Smooth muscle cell (in vitro differentiated cells): ENCODE measurements around the gene FSD1L. TPM values are rescaled to one million over a fixed set of nuclear protein-coding genes. Genes with fewer than 3 reads are reported as not detected.

Source experiments
- DNase-seq: peaks from one replicate; lab custom pipeline; 2025; ENCODE audit not compliant: unreplicated experiment; lab: John Stamatoyannopoulos, UW
- H2AFZ ChIP-seq: fragments of 200-600 bp; sonication (generic); 2 replicates; pipeline ENCODE4 v1.6.0; 2016; ENCODE audit warnings: antibody characterized with exemption, low read depth, mild to moderate bottlenecking
- H3F3A ChIP-seq: fragments of 200-600 bp; sonication (generic); 2 replicates; pipeline ENCODE4 v1.6.0; 2017; ENCODE audit warnings: antibody characterized with exemption, low read depth
- H3K27ac ChIP-seq: fragments of 200-600 bp; sonication (generic); 2 replicates; pipeline ENCODE4 v1.5.1; 2016; ENCODE audit warnings: low read depth, mild to moderate bottlenecking
- H3K27me3 ChIP-seq: fragments of 200-600 bp; sonication (generic); 2 replicates; pipeline ENCODE4 v1.6.1; 2016; ENCODE audit warnings: low read depth, mild to moderate bottlenecking
- H3K36me3 ChIP-seq: fragments of 200-600 bp; sonication (generic); 2 replicates; pipeline ENCODE4 v1.5.1; 2016; ENCODE audit warnings: low read depth
- H3K4me1 ChIP-seq: fragments of 200-600 bp; sonication (generic); 2 replicates; pipeline ENCODE4 v1.5.1; 2016; ENCODE audit warnings: low read depth
- H3K4me2 ChIP-seq: fragments of 200-600 bp; sonication (generic); 2 replicates; pipeline ENCODE4 v1.6.0; 2016; ENCODE audit warnings: mild to moderate bottlenecking
- H3K4me3 ChIP-seq: fragments of 200-600 bp; sonication (generic); 2 replicates; pipeline ENCODE4 v1.5.1; 2016; ENCODE audit warnings: mild to moderate bottlenecking
- H3K79me2 ChIP-seq: fragments of 200-600 bp; sonication (generic); 2 replicates; pipeline ENCODE4 v1.6.0; 2016; ENCODE audit warnings: low read depth, mild to moderate bottlenecking
- H3K9ac ChIP-seq: fragments of 200-600 bp; sonication (generic); 2 replicates; pipeline ENCODE4 v1.6.0; 2016; ENCODE audit warnings: low read depth
- H3K9me3 ChIP-seq: fragments of 200-600 bp; sonication (generic); replicated peaks from 2 replicates; pipeline ENCODE4 v1.5.1; 2016; ENCODE audit warnings: low read depth
- H4K20me1 ChIP-seq: fragments of 200-600 bp; sonication (generic); 2 replicates; pipeline ENCODE4 v1.6.0; 2016; ENCODE audit warnings: low read depth
- CTCF ChIP-seq: fragments of 200-600 bp; sonication (generic); IDR thresholded peaks from 2 replicates; pipeline ENCODE4 v1.5.1; 2017; ENCODE audit warnings: borderline replicate concordance, mild to moderate bottlenecking, antibody characterized with exemption; ENCODE audit not compliant: insufficient read depth, poor library complexity, severe bottlenecking
- WGBS: methylation state at CpG from one replicate; pipeline ENCODE4 v1.1.7; 2016; ENCODE audit warnings: low lambda C conversion rate; 5-methylcytosine and 5-hydroxymethylcytosine counted together
- polyA plus RNA-seq: library from polyadenylated mRNA; unstranded; fragments of >200 nt; fragmentation: Nextera tagmentation; extraction: Ambion mirVana; gene quantifications from 2 replicates; pipeline ENCODE4 v1.2.1, GENCODE V29; 2016
- total RNA-seq: library from RNA; depleted of rRNA; stranded (reverse); fragments of >200 nt; gene quantifications from 2 replicates; pipeline ENCODE4 v1.2.3, GENCODE V29; 2014

The FSD1L gene
- total and polyA plus RNA-seq, 2 experiments from 2014 or later, result 1.0 to 7.5 TPM

- no peak overlapping the region for H3K4me3 ChIP-seq
- H3K79me2 ChIP-seq, result peaks cover 84% of the 10 kb centered on the region
- no peaks in the 10 kb centered on the region for H3K9me3 ChIP-seq
- H3K9ac ChIP-seq, result no peak overlapping the region
- H4K20me1 ChIP-seq, result peaks cover 100% of the 10 kb centered on the region
- H3K27me3 ChIP-seq, result no peaks in the 10 kb centered on the region
- no peak overlapping the region for H3K27ac ChIP-seq
- no peaks in the 10 kb centered on the region for H3K4me1 ChIP-seq
- H3K36me3 ChIP-seq, result no peaks in the 10 kb centered on the region
- H3K4me2 ChIP-seq, result no peak overlapping the region
- H2AFZ ChIP-seq, result no peak overlapping the region
- DNase-seq, result no peak
- H3F3A ChIP-seq, result no peaks in the 10 kb centered on the region
- 85% methylated on average over 3 of the region's 3 CpGs for WGBS
- TF ChIP-seq CTCF, result no peak
Observed at GRCh38 chr9:105458404-105458803, 10.6 kb downstream of the FSD1L start.

GRCh38 chr9:105459336-105459735 lies 11.5 kb downstream of the FSD1L start:
- H3K27me3 ChIP-seq, result no peaks in the 10 kb centered on the region
- no peaks in the 10 kb centered on the region for H3K9me3 ChIP-seq
- H3K9ac ChIP-seq, result no peak overlapping the region
- H3K27ac ChIP-seq, result peak overlapping the region; percentile 17
- H4K20me1 ChIP-seq, result peaks cover 96% of the 10 kb centered on the region
- H3K4me1 ChIP-seq, result no peaks in the 10 kb centered on the region
- WGBS, result 45% methylated on average over 2 of the region's 2 CpGs
- peaks cover 82% of the 10 kb centered on the region for H3K79me2 ChIP-seq
- TF ChIP-seq CTCF, result no peak
- H2AFZ ChIP-seq, result no peak overlapping the region
- H3K36me3 ChIP-seq, result peaks cover 2% of the 10 kb centered on the region
- H3K4me3 ChIP-seq, result no peak overlapping the region
- no peak for DNase-seq
- no peaks in the 10 kb centered on the region for H3F3A ChIP-seq
- peak overlapping the region; percentile 41 for H3K4me2 ChIP-seq

- peak overlapping the region; percentile 8 for H3K4me2 ChIP-seq
- H3K4me1 ChIP-seq, result no peaks in the 10 kb centered on the region
- peaks cover 44% of the 10 kb centered on the region for H4K20me1 ChIP-seq
- H3K27ac ChIP-seq, result peak overlapping the region; percentile 38
- H2AFZ ChIP-seq, result no peak overlapping the region
- H3K9me3 ChIP-seq, result no peaks in the 10 kb centered on the region
- no peak overlapping the region for H3K9ac ChIP-seq
- peaks cover 15% of the 10 kb centered on the region for H3K79me2 ChIP-seq
- no peak overlapping the region for H3K4me3 ChIP-seq
- peaks cover 36% of the 10 kb centered on the region for H3K36me3 ChIP-seq
- DNase-seq, result no peak
- no peaks in the 10 kb centered on the region for H3F3A ChIP-seq
- 64% methylated on average over 3 of the region's 3 CpGs for WGBS
- TF ChIP-seq CTCF, result no peak
- H3K27me3 ChIP-seq, result no peaks in the 10 kb centered on the region
Observed at GRCh38 chr9:105466898-105467455, 19.1 kb downstream of the FSD1L start.

GRCh38 chr9:105468875-105469274 lies 21.0 kb downstream of the FSD1L start:
- 100% methylated on average over 1 of the region's 1 CpG for WGBS
- H3K79me2 ChIP-seq, result peaks cover 3% of the 10 kb centered on the region

More at GRCh38 chr9:105468875-105469274, 21.0 kb downstream of the FSD1L start:
- Histone ChIP-seq H3K9ac (no peak overlapping the region), H4K20me1 (peaks cover 43% of the 10 kb centered on the region), H3K9me3 (no peaks in the 10 kb centered on the region), H3K4me2 (no peak overlapping the region), H3K36me3 (peaks cover 36% of the 10 kb centered on the region), H3K27me3 (no peaks in the 10 kb centered on the region), H2AFZ (no peak overlapping the region), H3F3A (no peaks in the 10 kb centered on the region), H3K4me3 (no peak overlapping the region), H3K27ac (no peak overlapping the region), H3K4me1 (no peaks in the 10 kb centered on the region)
- no peak for TF ChIP-seq CTCF
- no peak for DNase-seq
